ENCODE results near the gene FOXL1. TPM values are rescaled to one million over a fixed set of nuclear protein-coding genes. Genes with fewer than 3 reads are reported as not detected.

FOXL1 gene
- total and polyA plus RNA-seq, 10 donors, result 0.03 to 0.29 (median 0.07) TPM; not detected in 7

GRCh38 chr16:86569701-86570447 lies 8.5 kb upstream of the FOXL1 start:
- H3K4me1 ChIP-seq, result peaks cover 4 to 33% (median 25%) of the 10 kb centered on the region in 6 donors
- H3K4me3 ChIP-seq, result no peak overlapping the region
- no peak for TF ChIP-seq POLR2AphosphoS5 (IDR thresholded peaks at IDR 0.05)
- no peak for TF ChIP-seq POLR2A (IDR thresholded peaks at IDR 0.05)
- TF ChIP-seq, protein P1, sequence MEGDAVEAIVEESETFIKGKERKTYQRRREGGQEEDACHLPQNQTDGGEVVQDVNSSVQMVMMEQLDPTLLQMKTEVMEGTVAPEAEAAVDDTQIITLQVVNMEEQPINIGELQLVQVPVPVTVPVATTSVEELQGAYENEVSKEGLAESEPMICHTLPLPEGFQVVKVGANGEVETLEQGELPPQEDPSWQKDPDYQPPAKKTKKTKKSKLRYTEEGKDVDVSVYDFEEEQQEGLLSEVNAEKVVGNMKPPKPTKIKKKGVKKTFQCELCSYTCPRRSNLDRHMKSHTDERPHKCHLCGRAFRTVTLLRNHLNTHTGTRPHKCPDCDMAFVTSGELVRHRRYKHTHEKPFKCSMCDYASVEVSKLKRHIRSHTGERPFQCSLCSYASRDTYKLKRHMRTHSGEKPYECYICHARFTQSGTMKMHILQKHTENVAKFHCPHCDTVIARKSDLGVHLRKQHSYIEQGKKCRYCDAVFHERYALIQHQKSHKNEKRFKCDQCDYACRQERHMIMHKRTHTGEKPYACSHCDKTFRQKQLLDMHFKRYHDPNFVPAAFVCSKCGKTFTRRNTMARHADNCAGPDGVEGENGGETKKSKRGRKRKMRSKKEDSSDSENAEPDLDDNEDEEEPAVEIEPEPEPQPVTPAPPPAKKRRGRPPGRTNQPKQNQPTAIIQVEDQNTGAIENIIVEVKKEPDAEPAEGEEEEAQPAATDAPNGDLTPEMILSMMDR (IDR thresholded peaks at IDR 0.05 in 8 of 11, conservative IDR thresholded peaks at IDR 0.05 in 3 of 11), result no peak
- intact Hi-C loops (cut with DNase I; ENCODE audit: low total_unique reads), result loop anchor here (10.0 kb wide), 1 partner anchor 1065 kb away; no protein-coding TSS in a partner anchor
- no peaks in the 10 kb centered on the region for H3K9me3 ChIP-seq
- no peaks in the 10 kb centered on the region for H3K36me3 ChIP-seq
- 67 to 79% (median 75%) methylated on average over 13 of the region's 13 CpGs for WGBS, 5 donors
- no peak overlapping the region for H3K27ac ChIP-seq
- H3K27me3 ChIP-seq (replicated peaks in 1 of 7), result peaks cover 10 to 100% (median 85%) of the 10 kb centered on the region in 7 donors
- DNase-seq, result no peak

DNA sequence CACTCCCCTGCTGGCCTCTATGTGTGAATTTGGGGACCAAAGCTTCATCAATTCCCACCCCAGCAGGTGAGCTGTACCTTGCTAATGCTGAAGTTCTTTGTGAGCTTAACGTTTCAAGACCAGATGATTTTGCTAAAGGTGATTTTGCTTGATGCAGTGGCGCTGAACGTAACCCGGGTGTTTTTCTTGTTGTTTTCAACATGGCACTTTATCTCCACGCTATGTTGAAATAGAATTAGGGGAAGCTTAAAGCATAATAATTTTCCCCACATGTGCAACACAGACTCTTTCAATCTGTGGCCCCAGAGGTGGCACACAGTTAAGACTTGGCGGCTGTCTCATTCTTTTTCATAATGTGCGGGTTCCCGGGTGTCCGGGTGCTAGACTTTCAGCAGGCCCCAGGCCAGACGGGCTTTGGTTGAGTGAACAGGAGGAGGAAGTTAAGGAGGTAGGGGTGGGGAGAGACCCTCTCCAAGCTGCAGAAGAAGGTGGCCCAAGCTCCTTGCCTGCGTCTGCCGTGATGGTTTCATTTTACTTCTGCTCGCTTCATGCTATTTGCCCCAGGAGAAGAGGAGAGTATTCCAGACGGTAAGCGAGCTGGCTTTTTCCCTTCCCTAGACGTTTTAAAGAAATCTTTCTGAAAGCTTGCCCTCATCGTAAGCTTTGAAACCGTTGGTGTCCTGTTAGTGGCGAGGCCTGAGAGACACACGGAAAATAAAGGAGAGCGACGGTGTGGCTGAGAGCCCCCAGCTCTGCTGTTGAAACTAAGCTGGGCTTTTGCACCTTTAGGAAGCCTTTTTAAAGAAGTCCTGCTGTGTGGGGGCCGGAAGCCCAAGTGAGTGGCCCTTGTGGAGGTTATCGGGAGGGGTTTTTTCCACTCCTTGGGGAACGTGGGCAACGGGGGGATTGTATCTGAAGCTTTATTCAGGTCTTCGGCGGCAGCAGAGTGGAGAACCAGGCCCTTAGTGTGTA lies 7.5 kb upstream of the FOXL1 start:
- no peak for TF ChIP-seq POLR2AphosphoS5 (IDR thresholded peaks at IDR 0.05)
- TF ChIP-seq POLR2A (IDR thresholded peaks at IDR 0.05), result no peak
- TF ChIP-seq, protein P1 (IDR thresholded peaks at IDR 0.05 in 8 of 11, conservative IDR thresholded peaks at IDR 0.05 in 3 of 11), result no peak
- DNase-seq, result no peak
- Histone ChIP-seq H3K36me3 (no peaks in the 10 kb centered on the region), H3K27me3 (replicated peaks in 1 of 7) (peaks cover 8 to 100% (median 85%) of the 10 kb centered on the region in 7 donors), H3K27ac (no peak overlapping the region), H3K4me1 (peaks cover 4 to 36% (median 24%) of the 10 kb centered on the region in 6 donors), H3K9me3 (no peaks in the 10 kb centered on the region), H3K4me3 (no peak overlapping the region)
- intact Hi-C loops (cut with DNase I; ENCODE audit: low total_unique reads), result no loop called here
- WGBS, 5 donors, result 77 to 85% (median 83%) methylated on average over 28 of the region's 28 CpGs

- H3K9me3 ChIP-seq, result no peaks in the 10 kb centered on the region
- intact Hi-C loops (cut with DNase I; ENCODE audit: low total_unique reads), result no loop called here
- H3K27me3 ChIP-seq (replicated peaks in 1 of 7), result peaks cover 5 to 100% (median 84%) of the 10 kb centered on the region in 7 donors
- no peaks in the 10 kb centered on the region for H3K36me3 ChIP-seq
- no peak for DNase-seq
- H3K4me1 ChIP-seq, result peaks cover 4 to 36% (median 24%) of the 10 kb centered on the region in 6 donors
- TF ChIP-seq POLR2A (IDR thresholded peaks at IDR 0.05), result no peak
- no peak for TF ChIP-seq POLR2AphosphoS5 (IDR thresholded peaks at IDR 0.05)
- TF ChIP-seq, protein P1 (IDR thresholded peaks at IDR 0.05 in 8 of 11, conservative IDR thresholded peaks at IDR 0.05 in 3 of 11), result no peak
- WGBS, 5 donors, result 79 to 93% (median 83%) methylated on average over 9 to 10 of the region's 10 CpGs
- H3K4me3 ChIP-seq, result no peak overlapping the region
- H3K27ac ChIP-seq, result no peak overlapping the region
These were observed 6.8 kb upstream of the FOXL1 start for GRCh38 chr16:86571530-86571915.
